LHCN-M2 (cell line): ENCODE data around the gene CEACAM19. TPM values are rescaled to one million over a fixed set of nuclear protein-coding genes. Genes with fewer than 3 reads are reported as not detected.
"Not testable (repeated sequence)": the region's sequence is repeated elsewhere in the genome, so short reads cannot be mapped to it uniquely, and the experiment has no call there.

Source experiments
- DNase-seq: peaks from one replicate; pipeline ENCODE4 v3.0.0-alpha.2; 2012; ENCODE audit warnings: low read depth
- total RNA-seq: library from RNA; depleted of rRNA; stranded (reverse); fragments of >200 nt; gene quantifications from 2 replicates; pipeline ENCODE4 v1.2.3, GENCODE V29; 2014

Gene CEACAM19
- total RNA-seq, 1 experiment from 2014 or later = 0.06 TPM

- DNase-seq = no peak
Observed at GRCh38 chr19:44700547-44700946, 29.3 kb downstream of the CEACAM19 start.

- DNase-seq = no peak
Observed at GRCh38 chr19:44701228-44701627, 29.9 kb downstream of the CEACAM19 start.

GRCh38 chr19:44702551-44703176 is 31.4 kb downstream of the CEACAM19 start:
- DNase-seq = no peak

GRCh38 chr19:44703336-44704078 is 32.2 kb downstream of the CEACAM19 start:
- DNase-seq = no peak

GRCh38 chr19:44704982-44705381 is 33.7 kb downstream of the CEACAM19 start:
- DNase-seq = no peak

- no peak for DNase-seq
Observed at GRCh38 chr19:44705502-44706010, 34.3 kb downstream of the CEACAM19 start.

GRCh38 chr19:44706506-44707236 is 35.4 kb downstream of the CEACAM19 start:
- no peak for DNase-seq

- DNase-seq = no peak
Observed at GRCh38 chr19:44707794-44708193, 36.5 kb downstream of the CEACAM19 start.

- no peak for DNase-seq
Observed at GRCh38 chr19:44708940-44709339, 37.7 kb downstream of the CEACAM19 start.

GRCh38 chr19:44709434-44710266 is 38.4 kb downstream of the CEACAM19 start:
- DNase-seq = not testable (repeated sequence)

GRCh38 chr19:44710483-44710882 is 39.2 kb downstream of the CEACAM19 start:
- DNase-seq = no peak

GRCh38 chr19:44712864-44713515 is 41.7 kb downstream of the CEACAM19 start:
- no peak for DNase-seq

GRCh38 chr19:44714597-44715169 is 43.4 kb downstream of the CEACAM19 start:
- no peak for DNase-seq

GRCh38 chr19:44717603-44718002 is 46.3 kb downstream of the CEACAM19 start:
- no peak for DNase-seq

GRCh38 chr19:44718441-44719261 is 47.4 kb downstream of the CEACAM19 start:
- peak; percentile 51 for DNase-seq

- DNase-seq = no peak
Observed at GRCh38 chr19:44719262-44719701, 48.0 kb downstream of the CEACAM19 start.

- not testable (repeated sequence) for DNase-seq
Observed at GRCh38 chr19:44720396-44720795, 49.1 kb downstream of the CEACAM19 start.

GRCh38 chr19:44720945-44721344 is 49.7 kb downstream of the CEACAM19 start:
- DNase-seq = no peak

- not testable (repeated sequence) for DNase-seq
Observed at GRCh38 chr19:44721369-44721768, 50.1 kb downstream of the CEACAM19 start.
